ENCODE measurements around the gene FAM47E.

Gene FAM47E

GRCh38 chr4:76251441-76252270 is at the start of gene FAM47E:
TSS of gene FAM47E (plus strand) at chr4:76251721. CDS start at chr4:76251747, 26 bp downstream.
- peak in 1 of 2 donors; percentile 0 for DNase-seq (ENCODE audit: extremely low read depth in 1 of 2, low read depth in 1 of 2)

- DNase-seq (ENCODE audit: extremely low read depth in 1 of 2, low read depth in 1 of 2) = no peak
Observed at GRCh38 chr4:76203541-76203940, 48.0 kb upstream of the FAM47E start.

GRCh38 chr4:76204936-76205335 is 46.6 kb upstream of the FAM47E start:
- no peak for DNase-seq (ENCODE audit: extremely low read depth in 1 of 2, low read depth in 1 of 2)

DNA sequence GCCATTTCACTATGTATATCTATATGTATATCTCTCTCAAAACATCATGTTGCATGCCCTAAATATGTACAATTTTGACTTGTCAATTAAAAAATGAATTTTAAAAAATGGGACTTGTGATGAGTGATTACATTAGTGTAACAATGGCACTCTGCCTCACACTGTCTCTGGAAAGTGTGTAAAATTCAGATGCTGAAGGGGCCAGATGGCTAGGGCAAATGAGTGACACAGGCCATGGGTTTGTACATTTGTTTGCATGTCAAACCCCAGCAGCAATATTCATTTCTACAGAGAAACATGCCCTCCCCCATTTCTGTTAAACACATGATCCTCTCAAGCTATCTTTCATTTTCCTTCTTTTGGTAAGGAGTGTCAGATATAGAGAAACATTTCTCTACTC is 46.0 kb upstream of the FAM47E start:
- no peak for DNase-seq (ENCODE audit: extremely low read depth in 1 of 2, low read depth in 1 of 2)

DNA sequence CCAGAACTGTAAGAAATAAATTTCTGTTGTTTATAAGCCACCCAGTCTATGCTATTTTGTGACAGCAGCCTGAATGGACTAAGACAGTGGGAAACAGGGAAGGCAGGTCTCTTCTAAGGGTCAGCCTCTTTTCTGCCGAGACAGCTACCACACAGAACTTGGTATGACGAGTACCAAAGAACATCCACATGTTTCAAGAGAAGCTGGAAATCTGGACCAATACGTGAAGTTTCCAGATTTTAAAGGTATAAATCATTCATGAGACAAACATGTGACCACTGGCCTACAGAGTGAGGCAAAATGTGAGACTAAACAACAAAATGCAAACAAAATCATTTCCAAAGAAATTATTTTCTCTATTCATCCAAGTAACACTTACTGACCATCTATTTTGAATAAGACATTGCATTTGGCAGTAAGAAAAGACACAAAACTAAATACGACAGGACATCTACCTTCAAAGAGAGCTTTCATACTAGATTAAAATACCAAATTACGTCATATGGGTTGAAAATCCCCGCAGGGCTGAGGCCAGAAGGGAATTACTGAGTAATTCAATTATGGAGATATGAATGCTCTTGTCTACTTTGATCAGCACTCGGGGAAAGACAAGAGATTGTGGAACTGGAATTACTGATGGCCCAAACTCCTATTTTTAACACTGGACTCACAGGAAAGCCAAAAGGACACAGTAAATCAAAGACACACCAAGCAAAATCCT is 45.1 kb upstream of the FAM47E start:
- DNase-seq (ENCODE audit: extremely low read depth in 1 of 2, low read depth in 1 of 2) = no peak

GRCh38 chr4:76207549-76207948 is 44.0 kb upstream of the FAM47E start:
- no peak for DNase-seq (ENCODE audit: extremely low read depth in 1 of 2, low read depth in 1 of 2)

- no peak for DNase-seq (ENCODE audit: extremely low read depth in 1 of 2, low read depth in 1 of 2)
Observed at GRCh38 chr4:76208005-76208765, 43.3 kb upstream of the FAM47E start.

DNA sequence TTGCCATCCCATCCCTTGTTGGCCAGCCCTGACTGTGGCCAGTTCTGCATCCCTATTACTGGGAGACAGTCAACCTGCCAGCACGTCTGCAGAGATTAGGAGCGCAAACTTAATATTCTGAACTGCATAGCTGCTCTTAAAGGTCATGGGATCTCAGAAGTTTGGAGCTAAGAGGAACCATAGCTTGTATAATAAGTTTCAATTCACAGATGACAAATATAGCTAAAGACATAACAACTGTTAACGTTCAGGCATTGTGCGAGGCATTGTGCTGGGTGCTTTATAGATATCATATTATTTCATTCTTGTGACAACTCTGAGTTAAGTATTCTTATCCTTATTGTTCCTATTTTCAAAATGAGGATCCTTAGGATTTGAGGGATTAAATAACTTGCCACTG is 41.6 kb upstream of the FAM47E start:
- DNase-seq (ENCODE audit: extremely low read depth in 1 of 2, low read depth in 1 of 2) = no peak

GRCh38 chr4:76210452-76210851 is 41.1 kb upstream of the FAM47E start:
- DNase-seq (ENCODE audit: extremely low read depth in 1 of 2, low read depth in 1 of 2) = no peak

DNA sequence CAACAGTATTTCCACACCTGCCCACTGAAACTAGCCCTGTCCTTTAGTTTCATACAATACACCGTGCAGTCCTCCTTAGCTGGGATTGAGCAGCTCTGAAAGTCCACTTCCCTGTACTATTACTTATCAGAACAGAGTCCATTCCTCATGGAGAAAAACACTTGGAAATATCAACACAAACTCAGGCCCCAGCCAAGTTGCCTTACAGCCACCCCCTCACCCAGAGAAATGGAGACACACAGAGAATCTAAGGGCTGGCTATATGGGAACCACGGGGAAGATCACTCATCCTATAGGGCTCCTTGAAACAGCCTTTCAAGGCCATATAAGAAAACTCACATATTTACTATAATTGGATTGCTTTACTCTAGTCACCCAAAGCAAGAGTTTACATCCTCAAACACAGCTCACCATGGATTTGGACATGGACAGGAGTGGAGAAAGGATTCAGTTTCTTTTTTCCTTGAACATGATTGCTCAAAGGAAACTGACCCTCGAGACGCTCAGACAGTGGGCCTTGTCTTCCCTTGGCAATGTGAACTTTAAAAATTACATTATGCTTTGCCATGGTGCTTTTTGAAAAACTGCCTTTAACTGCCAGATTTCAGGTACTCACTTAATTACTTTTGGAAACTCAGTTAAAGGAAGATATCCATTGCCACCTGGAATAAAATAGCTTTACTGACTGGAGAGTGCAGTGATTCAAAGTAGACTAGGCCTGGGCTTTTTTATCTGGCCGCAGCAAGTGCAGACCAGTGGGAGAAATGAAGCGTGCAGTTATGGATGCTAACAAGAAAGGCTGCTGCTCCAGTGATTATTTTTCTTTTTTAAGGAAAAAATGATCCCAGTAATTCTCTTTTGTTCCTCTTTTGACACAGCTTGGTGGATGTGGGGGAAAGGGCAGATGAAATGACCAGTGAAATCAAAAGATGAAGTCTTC is 39.5 kb upstream of the FAM47E start:
- DNase-seq (ENCODE audit: extremely low read depth in 1 of 2, low read depth in 1 of 2) = no peak

- no peak for DNase-seq (ENCODE audit: extremely low read depth in 1 of 2, low read depth in 1 of 2)
Observed at GRCh38 chr4:76212851-76213414, 38.6 kb upstream of the FAM47E start.

DNA sequence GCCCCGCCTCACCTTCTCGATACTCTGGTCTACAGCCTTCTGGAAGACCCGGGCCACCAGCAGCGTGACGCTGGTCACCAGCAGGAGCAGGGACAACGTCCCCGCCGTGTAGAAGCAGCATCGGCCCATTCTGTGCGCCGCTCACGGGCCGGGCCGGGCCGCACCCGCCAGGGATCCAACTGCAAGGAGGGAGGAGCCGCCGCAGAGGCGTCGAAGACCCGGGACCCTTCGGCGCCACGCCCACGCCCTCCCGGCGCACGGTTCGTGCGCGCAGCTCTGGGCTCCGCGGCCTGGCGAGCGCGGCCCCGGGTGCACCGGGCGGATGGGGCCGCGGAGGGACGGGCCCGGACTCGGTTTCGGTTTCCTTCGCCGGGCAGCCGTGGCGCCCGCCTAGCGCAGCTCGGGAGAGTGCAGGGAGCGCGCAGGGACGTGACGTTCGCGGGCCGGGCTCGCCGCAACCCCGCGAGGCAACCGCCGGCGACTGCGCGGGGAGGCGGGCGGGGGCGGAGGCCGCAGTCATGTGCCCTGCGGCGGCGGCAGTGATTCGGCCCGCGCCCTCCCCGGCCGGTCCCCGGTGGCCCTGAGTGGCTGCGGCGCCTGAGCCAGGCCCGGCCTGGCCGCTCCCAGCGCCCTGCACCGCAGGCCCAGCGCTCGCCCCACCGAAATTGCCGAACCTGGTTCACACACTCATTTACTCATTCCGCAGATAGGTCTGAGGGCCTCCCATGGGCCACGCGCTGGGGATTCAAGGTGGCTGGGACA is 37.9 kb upstream of the FAM47E start, which contains the start of gene SCARB2:
Gene SCARB2 (minus strand): TSS at position 410 of the 762 bp plus-strand sequence. CDS start 281 bp downstream, at position 129.
- DNase-seq (ENCODE audit: extremely low read depth in 1 of 2, low read depth in 1 of 2) = peak in 1 of 2 donors; percentile 57

DNA sequence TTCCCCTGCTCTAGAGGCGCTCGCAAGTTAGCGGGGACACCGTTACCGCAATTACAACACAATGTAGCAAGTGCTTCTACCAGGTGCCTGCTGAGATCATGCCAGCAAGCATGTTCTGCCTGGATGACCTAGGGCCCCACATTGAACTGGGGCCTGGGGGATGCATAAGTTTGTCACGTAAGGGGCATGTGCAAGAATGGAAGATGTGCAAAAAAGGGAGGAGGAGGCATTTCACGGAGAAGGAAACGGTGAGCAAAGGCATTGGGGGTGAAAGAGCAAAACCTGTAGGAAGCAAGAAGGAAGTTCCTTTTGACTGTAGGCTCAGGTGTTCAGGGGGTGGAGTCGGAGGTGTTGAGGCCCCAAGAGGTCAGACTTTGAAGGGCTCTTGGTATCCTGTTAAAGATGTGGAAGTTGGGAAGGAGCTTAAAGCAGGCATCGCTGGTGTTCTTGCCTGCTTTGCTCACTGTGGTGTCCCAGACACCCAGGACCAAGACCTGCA is 37.3 kb upstream of the FAM47E start:
- no peak for DNase-seq (ENCODE audit: extremely low read depth in 1 of 2, low read depth in 1 of 2)

DNA sequence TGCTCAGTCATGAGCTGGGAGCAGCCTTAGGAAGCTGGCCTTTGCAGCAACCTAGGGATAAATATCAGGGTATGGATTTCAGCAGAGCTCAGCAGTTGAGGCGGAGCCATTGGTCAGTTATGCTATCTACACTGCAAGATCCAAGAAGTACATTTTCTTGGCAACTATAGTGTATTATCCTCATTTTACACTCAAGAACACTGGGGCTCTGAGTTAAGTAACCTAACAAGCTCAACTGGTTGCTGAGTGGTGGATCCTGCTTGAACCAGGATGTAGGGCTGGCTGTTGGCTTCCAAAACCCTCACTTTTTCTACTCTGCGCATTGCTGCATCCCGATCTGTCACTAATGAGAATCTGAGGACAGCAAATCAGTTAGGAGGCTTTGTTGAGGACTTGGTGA is 36.4 kb upstream of the FAM47E start:
- DNase-seq (ENCODE audit: extremely low read depth in 1 of 2, low read depth in 1 of 2) = no peak

DNA sequence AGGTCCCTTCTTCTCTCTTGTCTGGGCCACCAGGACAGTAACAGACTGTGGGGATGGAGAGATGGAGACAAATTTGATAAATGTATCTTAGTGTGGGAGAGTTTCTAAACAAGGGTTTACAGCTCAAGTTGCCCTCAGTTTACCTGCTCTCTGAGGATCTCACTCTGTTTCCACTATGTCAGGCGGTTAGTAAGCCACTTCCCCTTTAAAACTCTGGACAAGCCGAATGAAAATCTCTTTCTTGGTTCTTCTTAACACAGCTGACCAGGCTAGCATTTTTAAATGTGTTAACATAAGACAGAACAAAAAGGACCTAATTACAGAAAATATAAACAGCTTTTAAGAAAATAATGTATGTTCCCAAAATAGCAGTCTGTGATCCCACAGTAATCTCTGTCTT is 35.0 kb upstream of the FAM47E start:
- DNase-seq (ENCODE audit: extremely low read depth in 1 of 2, low read depth in 1 of 2) = no peak

- DNase-seq (ENCODE audit: extremely low read depth in 1 of 2, low read depth in 1 of 2) = no peak
Observed at GRCh38 chr4:76216975-76217814, 34.3 kb upstream of the FAM47E start.

GRCh38 chr4:76219299-76220055 is 32.0 kb upstream of the FAM47E start:
- no peak for DNase-seq (ENCODE audit: extremely low read depth in 1 of 2, low read depth in 1 of 2)

Data from activated CD8-positive, alpha-beta memory T cell treated with anti-CD3 and anti-CD28 coated beads for 1 hour (primary cell).